Epithelial cell of prostate (primary cell): ENCODE data around the gene CD46.

Source experiments
- DNase-seq: peaks from one replicate; pipeline ENCODE4 v3.0.0-alpha.2; 2011; ENCODE audit warnings: low read depth, low spot score
- H3K27ac ChIP-seq: fragments of 450-650 bp; 2 replicates; pipeline ENCODE4 v1.5.1; 2017; ENCODE audit warnings: mild to moderate bottlenecking

Gene CD46

DNA sequence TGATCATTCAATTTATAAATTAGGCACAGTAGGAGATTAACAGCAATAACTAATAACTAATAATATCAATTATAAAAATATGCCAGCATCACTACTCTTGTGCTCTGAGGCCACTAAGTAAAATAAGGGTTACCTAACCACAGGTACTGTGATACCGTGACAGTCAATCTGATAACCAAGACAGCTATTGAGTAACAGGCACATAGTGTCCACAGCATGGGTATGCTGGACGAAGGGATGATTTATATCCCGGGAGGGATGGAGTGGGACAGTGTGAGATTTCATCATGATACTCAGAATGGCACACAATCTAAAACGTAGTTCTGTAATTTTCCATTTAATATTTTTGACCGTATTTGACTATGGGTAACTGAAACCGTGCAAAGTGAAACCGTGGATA is 39.4 kb downstream of the CD46 start:
- H3K27ac ChIP-seq = no peak overlapping the region
- DNase-seq = no peak

- no peak overlapping the region for H3K27ac ChIP-seq
- DNase-seq = no peak
Measured at GRCh38 chr1:207793327-207793726, 41.5 kb downstream of the CD46 start.

- DNase-seq = no peak
- H3K27ac ChIP-seq = no peak overlapping the region
Measured at GRCh38 chr1:207794861-207795260, 43.0 kb downstream of the CD46 start.

GRCh38 chr1:207797229-207797973 is 45.5 kb downstream of the CD46 start:
- no peak for DNase-seq
- H3K27ac ChIP-seq = peak overlapping the region; percentile 14

DNA sequence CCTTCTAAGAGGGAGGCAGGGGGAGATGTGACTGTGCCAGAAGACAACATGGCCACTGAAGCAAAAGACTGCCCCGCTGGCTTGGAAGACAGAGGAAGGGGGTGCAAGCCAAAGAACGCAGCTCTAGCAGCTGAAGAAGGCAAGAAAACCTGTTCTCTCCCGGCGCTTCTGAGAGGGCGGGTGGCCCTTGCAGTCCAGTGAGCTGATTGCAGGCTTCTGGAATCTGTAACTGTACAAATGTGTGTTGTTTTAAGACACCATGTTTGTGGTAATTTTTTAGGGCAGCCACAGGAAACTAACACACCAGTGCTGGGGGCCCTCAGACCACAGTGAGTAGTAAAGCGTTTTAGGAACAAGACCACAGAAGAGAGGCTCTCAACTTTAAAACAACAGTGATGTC is 47.0 kb downstream of the CD46 start:
- DNase-seq = no peak
- H3K27ac ChIP-seq = no peak overlapping the region

DNA sequence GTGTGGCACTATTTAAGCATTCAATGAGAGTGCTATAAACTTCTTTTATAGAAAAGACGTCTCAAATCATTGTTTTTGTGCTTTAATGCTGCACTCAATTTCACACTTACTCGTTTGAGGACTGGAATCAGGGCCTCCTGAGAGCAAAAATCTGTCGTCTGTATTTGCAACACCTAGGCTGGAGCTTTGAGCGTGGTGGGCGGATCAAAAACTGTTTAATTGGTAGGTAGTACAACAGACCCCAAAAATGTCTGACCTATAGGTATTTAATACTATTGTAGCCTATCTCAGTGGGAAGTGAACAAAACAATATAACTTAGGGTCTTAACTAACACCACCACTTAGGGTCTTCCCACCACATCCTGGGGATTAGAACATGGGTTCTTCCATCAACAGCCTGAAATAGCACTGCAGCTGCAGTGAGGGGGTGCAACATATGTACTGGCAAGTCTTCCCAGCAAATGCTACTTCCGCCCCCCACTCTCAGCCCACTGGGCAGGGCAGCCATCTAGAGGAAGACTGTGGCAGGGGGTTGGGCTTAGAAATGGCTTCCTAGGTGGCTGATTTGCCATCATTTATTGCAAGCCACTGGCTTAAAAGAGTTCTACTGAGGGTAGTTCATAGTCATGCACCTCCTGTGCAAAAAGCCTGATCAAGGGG is 48.3 kb downstream of the CD46 start:
- H3K27ac ChIP-seq = no peak overlapping the region
- DNase-seq = no peak

DNA sequence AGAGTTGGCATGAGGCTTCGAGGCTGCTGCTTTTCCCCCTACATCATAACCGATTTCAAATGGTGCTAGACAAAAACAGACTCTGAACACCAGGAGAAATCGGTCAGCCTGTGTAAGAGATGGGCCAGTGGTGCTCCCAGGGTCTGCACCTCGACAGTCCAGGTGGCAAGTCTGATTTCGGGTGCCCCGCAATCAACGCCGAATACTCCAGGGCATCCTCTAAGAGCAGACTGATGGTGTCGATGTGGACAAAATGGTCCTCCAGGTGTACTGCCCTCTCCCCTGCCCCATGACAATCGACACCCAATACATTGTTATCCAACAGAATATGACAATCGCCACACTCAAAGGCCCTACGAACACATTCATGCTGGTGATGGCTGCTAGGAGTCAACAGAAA is 50.0 kb downstream of the CD46 start:
- DNase-seq = no peak
- H3K27ac ChIP-seq = no peak overlapping the region

DNA sequence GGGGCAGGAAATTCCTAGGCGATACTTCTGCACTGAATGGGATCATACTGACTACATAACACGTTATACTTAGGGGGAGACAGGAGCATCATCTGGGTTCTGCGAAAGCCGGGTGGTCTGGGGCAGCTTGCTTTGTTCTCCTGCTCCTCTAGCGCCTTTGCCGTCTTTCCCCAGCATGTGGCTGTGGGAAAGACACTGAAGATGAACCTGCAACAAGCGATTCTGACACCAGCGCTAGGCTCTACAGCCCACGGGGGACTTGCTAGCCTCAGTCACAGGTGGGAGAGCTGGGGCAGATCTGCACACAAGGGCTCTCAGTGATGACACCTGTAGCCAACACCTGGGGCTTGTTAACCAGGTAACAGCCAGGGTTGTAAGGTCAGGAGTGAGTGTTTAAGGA is 51.8 kb downstream of the CD46 start:
- H3K27ac ChIP-seq = no peak overlapping the region
- DNase-seq = no peak

DNA sequence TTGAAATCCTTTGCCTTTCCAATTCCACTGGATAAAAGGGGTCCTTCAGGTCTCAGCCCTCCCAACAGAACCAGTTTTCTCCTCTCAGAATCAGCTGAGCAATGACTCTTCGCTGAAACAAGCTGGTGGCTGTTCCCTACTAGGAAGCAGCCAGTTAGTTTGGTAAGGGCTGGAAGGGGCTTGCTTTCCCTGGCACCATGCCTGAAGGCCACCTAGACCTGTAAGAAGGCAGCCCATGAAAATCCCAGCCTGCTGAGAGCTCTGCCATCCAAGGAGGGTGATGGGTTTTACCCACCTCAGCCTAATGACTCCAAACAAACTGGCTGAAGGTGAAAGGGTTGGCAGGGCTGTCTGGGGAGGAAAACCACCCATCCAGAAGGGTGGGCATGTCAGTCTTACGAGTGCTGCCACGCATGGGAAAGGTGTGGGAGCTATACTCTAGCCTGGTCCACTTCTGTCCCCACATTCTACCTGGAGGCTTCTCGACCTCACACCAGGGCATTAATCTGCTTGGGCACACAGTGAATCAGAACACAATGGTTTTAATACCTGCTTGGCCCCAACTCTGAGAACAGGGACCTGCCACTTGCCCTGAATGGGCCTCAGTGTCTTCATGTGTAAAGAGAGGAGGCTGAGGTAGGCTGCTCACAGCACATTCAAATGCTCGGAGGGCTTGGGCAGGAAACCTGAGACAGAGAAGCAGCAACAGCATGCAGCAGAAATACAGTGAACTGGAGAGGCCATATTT is 53.0 kb downstream of the CD46 start:
- peak overlapping the region; percentile 84 for H3K27ac ChIP-seq
- no peak for DNase-seq

DNA sequence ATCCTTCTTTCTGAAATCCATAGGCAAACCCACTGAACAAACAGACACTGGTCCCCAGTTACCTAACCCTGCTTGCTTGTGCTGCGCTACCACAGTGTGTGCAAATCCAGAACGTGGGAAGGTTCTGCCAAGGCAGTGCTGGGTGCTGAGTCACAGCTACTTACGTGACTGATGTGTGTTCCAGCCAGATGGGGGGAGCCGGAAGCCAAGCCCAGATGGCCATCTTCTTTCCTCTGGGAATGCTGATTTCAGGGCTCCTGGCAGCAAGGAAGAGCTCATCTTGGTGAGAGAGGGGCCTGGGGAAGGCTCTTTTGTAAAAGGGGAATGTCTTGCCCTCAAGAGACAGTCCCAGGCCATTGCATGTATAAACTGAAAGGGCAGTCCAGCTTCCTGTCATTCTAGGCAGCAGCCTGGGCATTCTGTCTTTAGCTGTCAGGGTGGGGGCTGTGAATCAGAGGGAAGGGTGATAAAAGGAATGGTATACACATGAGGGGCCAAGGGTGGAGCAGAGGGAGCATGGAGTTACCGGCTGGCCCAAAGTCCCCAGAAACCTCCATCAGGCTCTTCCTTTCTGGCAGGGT is 54.1 kb downstream of the CD46 start:
- DNase-seq = peak; percentile 93
- peak overlapping the region; percentile 84 for H3K27ac ChIP-seq

DNA sequence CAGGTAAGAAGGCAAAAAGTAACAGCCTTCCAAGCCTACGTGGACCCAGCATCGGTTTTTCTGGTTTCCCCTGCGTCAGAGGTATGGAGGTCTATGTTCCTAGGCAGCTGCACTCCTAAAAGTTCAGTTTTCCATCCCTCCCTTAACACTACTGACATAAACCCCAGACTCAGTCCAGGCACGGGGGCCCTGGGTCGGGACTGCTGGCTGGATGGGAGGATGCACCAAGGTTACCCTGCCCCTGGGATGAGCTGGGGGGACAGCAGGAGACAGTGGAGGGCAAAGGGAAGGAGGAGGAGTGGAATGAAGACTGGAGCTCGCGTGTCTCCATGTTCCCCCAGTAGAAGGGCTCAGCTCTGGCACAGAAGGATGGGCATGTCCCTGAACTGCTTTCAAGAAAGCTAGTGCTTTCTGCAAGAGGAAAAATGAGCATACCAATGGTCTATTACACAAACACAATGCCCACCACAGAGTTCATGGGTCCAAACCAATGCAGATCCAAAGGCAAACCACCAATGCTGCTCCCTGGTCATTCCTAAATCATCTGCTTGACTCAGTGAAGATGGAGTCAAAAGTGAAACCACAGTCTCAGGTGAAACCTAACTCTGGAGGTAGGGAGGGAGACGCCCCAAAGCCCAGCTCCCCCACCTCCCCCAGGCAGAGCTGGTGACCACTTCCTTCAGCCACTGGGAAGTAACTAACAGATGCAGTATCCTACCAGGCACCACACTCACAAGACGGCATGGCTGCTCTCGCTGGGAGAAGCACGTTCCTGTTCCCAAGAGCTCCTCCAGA is 54.9 kb downstream of the CD46 start:
- no peak for DNase-seq
- H3K27ac ChIP-seq = peak overlapping the region; percentile 84

DNA sequence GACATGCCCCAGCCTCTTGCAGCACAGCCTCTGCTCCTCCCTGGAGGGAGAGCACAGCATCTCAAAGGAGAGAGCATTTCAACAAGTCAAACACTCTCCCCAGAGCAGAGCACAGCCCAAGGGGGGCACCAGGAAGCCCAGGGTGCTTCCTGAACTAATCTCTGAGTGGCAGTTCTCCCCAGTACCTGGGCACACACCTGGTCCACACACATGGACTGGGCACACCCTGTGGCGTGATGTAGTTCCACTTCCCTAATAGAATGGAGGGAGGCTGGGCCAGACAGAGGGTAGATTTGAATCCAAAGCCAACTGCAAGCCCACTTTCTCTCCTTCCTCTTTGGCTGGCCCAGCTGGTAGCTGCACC is 55.5 kb downstream of the CD46 start:
- DNase-seq = no peak
- H3K27ac ChIP-seq = peak overlapping the region; percentile 84

GRCh38 chr1:207807690-207808321 is 56.0 kb downstream of the CD46 start:
- peak overlapping the region; percentile 84 for H3K27ac ChIP-seq
- DNase-seq = no peak

DNA sequence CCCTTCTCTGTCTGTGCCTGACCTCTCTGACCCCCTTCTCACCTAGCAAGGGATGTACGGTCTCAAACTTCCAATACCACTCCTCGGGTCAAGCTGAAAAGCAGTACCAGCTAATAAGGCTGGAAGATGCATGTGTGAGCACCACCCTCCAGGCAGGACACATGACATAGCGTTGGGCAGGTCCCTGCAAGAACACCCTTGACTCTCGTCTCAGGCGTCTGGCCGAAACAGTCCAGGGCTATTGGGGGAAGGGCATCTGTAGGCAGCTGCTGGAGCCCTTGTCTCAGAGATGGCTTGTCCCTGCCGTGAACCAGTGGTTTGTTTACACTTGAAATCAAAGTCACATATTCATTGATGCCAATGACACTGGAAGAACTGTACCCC is 56.5 kb downstream of the CD46 start:
- DNase-seq = peak; percentile 82
- H3K27ac ChIP-seq = peak overlapping the region; percentile 84

- peak overlapping the region; percentile 84 for H3K27ac ChIP-seq
- DNase-seq = no peak
Measured at GRCh38 chr1:207808911-207809555, 57.2 kb downstream of the CD46 start.

DNA sequence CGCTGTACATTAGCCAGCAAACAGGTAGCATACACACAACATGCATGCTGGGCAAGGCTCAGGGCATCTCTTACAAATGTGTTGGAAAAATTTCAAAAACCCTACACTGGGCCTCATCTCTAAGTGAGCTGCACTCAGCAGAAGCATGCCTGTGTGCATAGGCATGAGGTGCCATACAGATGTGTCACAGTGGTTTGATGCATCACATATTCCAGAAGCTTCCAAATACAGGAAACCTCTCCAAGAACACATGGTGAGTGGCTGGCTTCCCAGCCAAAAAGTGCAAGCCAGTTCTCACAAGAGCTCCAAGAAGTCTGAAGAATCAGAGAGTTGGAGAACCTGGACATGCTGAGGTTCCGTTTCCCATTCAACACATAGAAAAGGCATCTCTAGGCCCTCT is 58.3 kb downstream of the CD46 start:
- peak overlapping the region; percentile 84 for H3K27ac ChIP-seq
- DNase-seq = no peak

- no peak for DNase-seq
- H3K27ac ChIP-seq = peak overlapping the region; percentile 84
Measured at GRCh38 chr1:207810606-207811295, 58.9 kb downstream of the CD46 start.

GRCh38 chr1:207811319-207811718 is 59.5 kb downstream of the CD46 start:
- H3K27ac ChIP-seq = no peak overlapping the region

More at GRCh38 chr1:207811319-207811718, 59.5 kb downstream of the CD46 start:
- DNase-seq = no peak
